Measurements from ENCODE around the gene TREM2. TPM values are rescaled to one million over a fixed set of nuclear protein-coding genes. Genes with fewer than 3 reads are reported as not detected.

The TREM2 gene
- total RNA-seq, 1 experiment from 2014 or later = not detected

DNA sequence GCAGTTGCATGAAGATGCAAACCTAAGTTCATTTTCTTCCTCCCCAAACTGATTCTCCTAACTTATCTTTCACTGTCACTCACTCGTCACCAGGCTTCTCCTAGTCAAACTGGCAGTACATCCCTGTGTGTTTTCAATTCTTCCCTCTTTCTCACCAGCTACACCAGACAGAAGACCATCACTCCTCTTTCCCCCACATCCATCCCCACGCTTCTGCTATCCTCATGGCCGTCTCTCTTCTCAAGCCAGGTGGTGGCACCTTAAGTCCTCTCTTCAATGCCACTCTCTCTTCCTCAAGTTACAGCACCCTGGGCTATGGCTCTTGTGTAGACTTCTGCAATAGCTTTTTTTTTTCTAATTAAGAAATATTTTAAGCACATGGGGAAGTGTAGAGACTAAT, 14.4 kb upstream of the TREM2 start:
- H3K9me3 ChIP-seq (ENCODE audit: low read length) = no peaks in the 10 kb centered on the region
- H3K27ac ChIP-seq (ENCODE audit: low read length) = no peak overlapping the region
- ATAC-seq (no peak), DNase-seq (no peak)
- H3K36me3 ChIP-seq (ENCODE audit: low read depth, low read length) = no peaks in the 10 kb centered on the region
- H3K27me3 ChIP-seq (ENCODE audit: low read length) = peaks cover 43% of the 10 kb centered on the region
- H3K9ac ChIP-seq (ENCODE audit: low read length) = no peak overlapping the region
- CTCF ChIA-PET = interaction anchor here (0.6 kb wide), 1 partner anchor 191 kb away, joined by 3 read pairs; no protein-coding TSS in a partner anchor
- no peaks in the 10 kb centered on the region for H3F3A ChIP-seq (ENCODE audit: low read length, unreplicated experiment)
- H3K79me2 ChIP-seq (ENCODE audit: low read length) = no peaks in the 10 kb centered on the region
- H4K20me1 ChIP-seq (ENCODE audit: low read length) = no peaks in the 10 kb centered on the region
- no peaks in the 10 kb centered on the region for H3K4me1 ChIP-seq (ENCODE audit: insufficient read depth, low read length)
- no peak for TF ChIP-seq EZH2phosphoT487 (IDR thresholded peaks at IDR 0.05; ENCODE audit: borderline replicate concordance, low read length)
- no peak for TF ChIP-seq EZH2 (IDR thresholded peaks at IDR 0.05; ENCODE audit: low read length, unreplicated experiment)
- TF ChIP-seq, protein P1, sequence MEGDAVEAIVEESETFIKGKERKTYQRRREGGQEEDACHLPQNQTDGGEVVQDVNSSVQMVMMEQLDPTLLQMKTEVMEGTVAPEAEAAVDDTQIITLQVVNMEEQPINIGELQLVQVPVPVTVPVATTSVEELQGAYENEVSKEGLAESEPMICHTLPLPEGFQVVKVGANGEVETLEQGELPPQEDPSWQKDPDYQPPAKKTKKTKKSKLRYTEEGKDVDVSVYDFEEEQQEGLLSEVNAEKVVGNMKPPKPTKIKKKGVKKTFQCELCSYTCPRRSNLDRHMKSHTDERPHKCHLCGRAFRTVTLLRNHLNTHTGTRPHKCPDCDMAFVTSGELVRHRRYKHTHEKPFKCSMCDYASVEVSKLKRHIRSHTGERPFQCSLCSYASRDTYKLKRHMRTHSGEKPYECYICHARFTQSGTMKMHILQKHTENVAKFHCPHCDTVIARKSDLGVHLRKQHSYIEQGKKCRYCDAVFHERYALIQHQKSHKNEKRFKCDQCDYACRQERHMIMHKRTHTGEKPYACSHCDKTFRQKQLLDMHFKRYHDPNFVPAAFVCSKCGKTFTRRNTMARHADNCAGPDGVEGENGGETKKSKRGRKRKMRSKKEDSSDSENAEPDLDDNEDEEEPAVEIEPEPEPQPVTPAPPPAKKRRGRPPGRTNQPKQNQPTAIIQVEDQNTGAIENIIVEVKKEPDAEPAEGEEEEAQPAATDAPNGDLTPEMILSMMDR (conservative IDR thresholded peaks at IDR 0.05; ENCODE audit: low read depth, low read length) = no peak
- intact Hi-C loops (cut with micrococcal nuclease) = no loop called here
- no peak overlapping the region for H3K4me2 ChIP-seq (ENCODE audit: low read length)
- POLR2A ChIA-PET (ENCODE audit: unreplicated experiment) = no interaction called here
- no peak overlapping the region for H2AFZ ChIP-seq (ENCODE audit: low read length)
- BruUV-seq (replicated peaks) = no TSS peak
- H3K4me3 ChIP-seq (ENCODE audit: low read length) = no peak overlapping the region
- H3K9me2 ChIP-seq (replicated peaks; ENCODE audit: low read length) = no peaks in the 10 kb centered on the region

DNA sequence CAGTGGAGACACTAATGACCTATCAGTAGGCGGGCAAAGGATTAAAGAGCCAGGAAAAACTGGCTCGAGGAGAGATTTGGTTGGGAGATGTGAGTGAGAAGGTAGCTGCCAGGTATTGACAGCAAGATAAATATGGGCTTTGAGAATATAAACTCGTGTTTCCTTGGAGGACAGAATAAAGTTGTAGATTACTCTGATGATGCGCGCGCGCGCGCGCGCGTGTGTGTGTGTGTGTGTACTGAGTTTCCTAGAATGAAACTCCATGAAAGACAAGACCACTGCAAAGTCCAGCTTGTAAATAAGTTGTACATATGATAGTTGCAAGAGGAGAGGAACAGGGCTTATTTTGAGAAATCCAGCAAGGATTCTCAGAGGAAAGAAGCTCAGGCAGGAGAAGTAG, 13.3 kb upstream of the TREM2 start:
- no peaks in the 10 kb centered on the region for H3K9me2 ChIP-seq (replicated peaks; ENCODE audit: low read length)
- H3K4me1 ChIP-seq (ENCODE audit: insufficient read depth, low read length) = no peaks in the 10 kb centered on the region
- peaks cover 46% of the 10 kb centered on the region for H3K27me3 ChIP-seq (ENCODE audit: low read length)
- no peaks in the 10 kb centered on the region for H3K79me2 ChIP-seq (ENCODE audit: low read length)
- no peaks in the 10 kb centered on the region for H4K20me1 ChIP-seq (ENCODE audit: low read length)
- H3K9me3 ChIP-seq (ENCODE audit: low read length) = no peaks in the 10 kb centered on the region
- ATAC-seq (no peak), DNase-seq (no peak)
- TF ChIP-seq, protein P1 (conservative IDR thresholded peaks at IDR 0.05; ENCODE audit: low read depth, low read length) = no peak
- no peak for TF ChIP-seq EZH2 (IDR thresholded peaks at IDR 0.05; ENCODE audit: low read length, unreplicated experiment)
- TF ChIP-seq EZH2phosphoT487 (IDR thresholded peaks at IDR 0.05; ENCODE audit: borderline replicate concordance, low read length) = no peak
- ChIA-PET POLR2A (ENCODE audit: unreplicated experiment) (no interaction called here), CTCF (no interaction called here)
- H3K4me3 ChIP-seq (ENCODE audit: low read length) = no peak overlapping the region
- intact Hi-C loops (cut with micrococcal nuclease) = no loop called here
- H3K9ac ChIP-seq (ENCODE audit: low read length) = no peak overlapping the region
- H3K4me2 ChIP-seq (ENCODE audit: low read length) = no peak overlapping the region
- no peak overlapping the region for H3K27ac ChIP-seq (ENCODE audit: low read length)
- H2AFZ ChIP-seq (ENCODE audit: low read length) = no peak overlapping the region
- no TSS peak for BruUV-seq (replicated peaks)
- H3K36me3 ChIP-seq (ENCODE audit: low read depth, low read length) = no peaks in the 10 kb centered on the region
- no peaks in the 10 kb centered on the region for H3F3A ChIP-seq (ENCODE audit: low read length, unreplicated experiment)

DNA sequence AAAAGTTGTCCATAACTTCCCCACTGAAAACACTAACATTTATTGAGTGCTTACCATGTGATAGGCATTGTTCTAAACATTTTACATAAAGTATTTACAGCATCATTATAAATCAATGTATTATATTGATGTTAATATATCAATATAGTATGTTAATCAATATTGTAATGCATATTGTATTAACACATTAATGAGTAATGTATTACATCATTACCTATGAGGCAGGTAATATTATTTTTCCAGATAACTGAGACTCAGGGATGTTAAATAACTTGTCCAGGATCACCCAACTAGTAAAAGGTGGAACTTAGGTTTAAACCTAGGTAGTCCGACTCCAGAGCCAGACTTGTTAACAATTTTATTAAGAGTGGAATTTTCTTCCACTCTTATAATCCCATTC, 12.2 kb upstream of the TREM2 start:
- POLR2A ChIA-PET (ENCODE audit: unreplicated experiment) = no interaction called here
- Histone ChIP-seq H3K4me3 (ENCODE audit: low read length) (no peak overlapping the region), H3K9ac (ENCODE audit: low read length) (no peak overlapping the region), H2AFZ (ENCODE audit: low read length) (no peak overlapping the region), H3K79me2 (ENCODE audit: low read length) (no peaks in the 10 kb centered on the region), H3K27me3 (ENCODE audit: low read length) (peaks cover 49% of the 10 kb centered on the region), H4K20me1 (ENCODE audit: low read length) (no peaks in the 10 kb centered on the region), H3K27ac (ENCODE audit: low read length) (no peak overlapping the region), H3K9me2 (replicated peaks; ENCODE audit: low read length) (no peaks in the 10 kb centered on the region), H3F3A (ENCODE audit: low read length, unreplicated experiment) (no peaks in the 10 kb centered on the region), H3K4me1 (ENCODE audit: insufficient read depth, low read length) (no peaks in the 10 kb centered on the region), H3K4me2 (ENCODE audit: low read length) (no peak overlapping the region), H3K9me3 (ENCODE audit: low read length) (no peaks in the 10 kb centered on the region), H3K36me3 (ENCODE audit: low read depth, low read length) (no peaks in the 10 kb centered on the region)
- CTCF ChIA-PET = no interaction called here
- TF ChIP-seq EZH2 (IDR thresholded peaks at IDR 0.05; ENCODE audit: low read length, unreplicated experiment) = no peak
- TF ChIP-seq, protein P1 (conservative IDR thresholded peaks at IDR 0.05; ENCODE audit: low read depth, low read length) = no peak
- TF ChIP-seq EZH2phosphoT487 (IDR thresholded peaks at IDR 0.05; ENCODE audit: borderline replicate concordance, low read length) = no peak
- intact Hi-C loops (cut with micrococcal nuclease) = no loop called here
- no TSS peak for BruUV-seq (replicated peaks)
- DNase-seq (no peak), ATAC-seq (no peak)

Data from PC-3 (cell line).